ENCODE measurements around the gene SIDT2.
"Not testable (repeated sequence)": the region's sequence is repeated elsewhere in the genome, so short reads cannot be mapped to it uniquely, and the experiment has no call there.

The SIDT2 gene

GRCh38 chr11:117205211-117205818, 26.8 kb downstream of the SIDT2 start:
- DNase-seq: no peak

GRCh38 chr11:117206111-117206510, 27.6 kb downstream of the SIDT2 start:
- DNase-seq: not testable (repeated sequence)

- not testable (repeated sequence) for DNase-seq
These were observed 28.3 kb downstream of the SIDT2 start for GRCh38 chr11:117206859-117207258.

- DNase-seq: not testable (repeated sequence)
These were observed 28.9 kb downstream of the SIDT2 start for GRCh38 chr11:117207481-117207880.

- DNase-seq: not testable (repeated sequence)
These were observed 30.2 kb downstream of the SIDT2 start for GRCh38 chr11:117208710-117209109.

- peak; percentile 30 to 33 for DNase-seq
These were observed 31.0 kb downstream of the SIDT2 start for GRCh38 chr11:117209351-117210125.

- DNase-seq: no peak
These were observed 32.1 kb downstream of the SIDT2 start for GRCh38 chr11:117210620-117211019.

- DNase-seq: no peak
These were observed 34.3 kb downstream of the SIDT2 start for GRCh38 chr11:117212697-117213355.

GRCh38 chr11:117214404-117215110, 36.0 kb downstream of the SIDT2 start:
- no peak for DNase-seq

- no peak for DNase-seq
These were observed 38.9 kb downstream of the SIDT2 start for GRCh38 chr11:117217141-117218084.

GRCh38 chr11:117218133-117218915, 39.8 kb downstream of the SIDT2 start:
- no peak for DNase-seq

GRCh38 chr11:117219001-117219400, 40.5 kb downstream of the SIDT2 start:
- DNase-seq: no peak

- DNase-seq: no peak
These were observed 40.9 kb downstream of the SIDT2 start for GRCh38 chr11:117219455-117219854.

GRCh38 chr11:117219995-117220394, 41.5 kb downstream of the SIDT2 start:
- no peak for DNase-seq

GRCh38 chr11:117220568-117220967, 42.0 kb downstream of the SIDT2 start:
- DNase-seq: no peak

GRCh38 chr11:117220999-117221774, 42.6 kb downstream of the SIDT2 start:
- no peak for DNase-seq

- peak; percentile 19 to 28 for DNase-seq
These were observed 43.4 kb downstream of the SIDT2 start for GRCh38 chr11:117221775-117222517.

- DNase-seq: no peak
These were observed 44.6 kb downstream of the SIDT2 start for GRCh38 chr11:117222991-117223740.
